Measurements from ENCODE around the gene BUB1B. TPM values are rescaled to one million over a fixed set of nuclear protein-coding genes. Genes with fewer than 3 reads are reported as not detected.

The BUB1B gene
- polyA plus RNA-seq, 1 of the 3 experiments (the other 2 are of a cell fraction), result 12.6 TPM

- H4K20me1 ChIP-seq (ENCODE audit: insufficient read depth), result peaks cover 5% of the 10 kb centered on the region; the same call in 1 of the 2 replicates
- H3K9ac ChIP-seq, result no peak overlapping the region
- peaks cover 1% of the 10 kb centered on the region for H3F3A ChIP-seq (replicated peaks; ENCODE audit: insufficient read depth)
- peaks cover 5 to 24% of the 10 kb centered on the region in 2 experiments; a peak in 2 of 4 replicates for H3K4me1 ChIP-seq (ENCODE audit: control insufficient read depth in 1 of 2, insufficient read depth in 2 of 2, low read depth in 1 of 2, low read length in 1 of 2)
- H2AFZ ChIP-seq (ENCODE audit: low read depth), result no peak overlapping the region
- no peaks in the 10 kb centered on the region for H3K36me3 ChIP-seq (replicated peaks in 1 of 2; ENCODE audit: control insufficient read depth in 1 of 2, insufficient read depth in 2 of 2, low read length in 1 of 2)
- H3K79me2 ChIP-seq (ENCODE audit: insufficient read depth), result no peaks in the 10 kb centered on the region
- no peak overlapping the region for H3K4me2 ChIP-seq
- peaks cover 15% of the 10 kb centered on the region for H3K27me3 ChIP-seq (ENCODE audit: insufficient read depth)
- 96% methylated on average over 10 of the region's 10 CpGs for WGBS (ENCODE audit: low lambda C conversion rate)
- ChIA-PET POLR2A (no interaction called here), CTCF (interaction anchor here (1.5 to 34.5 kb wide), 4 partner anchors 24 to 78 kb away, joined by 4 to 720 read pairs (median 18); no protein-coding TSS in a partner anchor)
- no peaks in the 10 kb centered on the region for H3K9me3 ChIP-seq
- H3K9me2 ChIP-seq, result no peaks in the 10 kb centered on the region
- H3K27ac ChIP-seq (ENCODE audit: low read depth in 2 of 2, low read length in 1 of 2), result no peak overlapping the region
- TF ChIP-seq GABPA (IDR thresholded peaks at IDR 0.05; ENCODE audit: low read depth) (no peak), EP300 (IDR thresholded peaks at IDR 0.05; ENCODE audit: borderline replicate concordance in 1 of 2, low read depth in 1 of 2, low read length in 1 of 2) (no peak), PBX3 (IDR thresholded peaks at IDR 0.05) (no peak), POLR2AphosphoS5 (IDR thresholded peaks at IDR 0.05; ENCODE audit: low read depth, low read length) (no peak), ZBTB33 (IDR thresholded peaks at IDR 0.05; ENCODE audit: borderline replicate concordance, low read depth) (no peak), SMC3 (IDR thresholded peaks at IDR 0.05; ENCODE audit: low read depth, low read length) (no peak), EZH2phosphoT487 (IDR thresholded peaks at IDR 0.05; ENCODE audit: borderline replicate concordance, low read depth) (no peak), MAX (IDR thresholded peaks at IDR 0.05; ENCODE audit: low read depth) (no peak)
- DNase-seq, result no peak
- no peak overlapping the region for H3K4me3 ChIP-seq (ENCODE audit: low read depth in 2 of 2, low read length in 1 of 2)
These were observed 81.3 kb downstream of the BUB1B start for GRCh38 chr15:40242213-40242599.

GRCh38 chr15:40242601-40243000 is 81.7 kb downstream of the BUB1B start:
- ChIA-PET CTCF (interaction anchor here (1.0 to 34.5 kb wide), 4 partner anchors 25 to 78 kb away, joined by 4 to 720 read pairs (median 4); no protein-coding TSS in a partner anchor), POLR2A (no interaction called here)
- H3K4me2 ChIP-seq, result no peak overlapping the region
- no peaks in the 10 kb centered on the region for H3K79me2 ChIP-seq (ENCODE audit: insufficient read depth)
- no peak overlapping the region for H2AFZ ChIP-seq (ENCODE audit: low read depth)
- no peaks in the 10 kb centered on the region for H3K9me2 ChIP-seq
- TF ChIP-seq SIN3A (IDR thresholded peaks at IDR 0.05; ENCODE audit: borderline replicate concordance, low read depth, low read length) (no peak), JUND (IDR thresholded peaks at IDR 0.05) (no peak), FOSL2 (IDR thresholded peaks at IDR 0.05; ENCODE audit: borderline replicate concordance, low read depth) (no peak), ZBTB33 (IDR thresholded peaks at IDR 0.05; ENCODE audit: borderline replicate concordance, low read depth) (no peak), MAX (IDR thresholded peaks at IDR 0.05; ENCODE audit: low read depth) (no peak), GABPA (IDR thresholded peaks at IDR 0.05; ENCODE audit: low read depth) (no peak), TCF12 (IDR thresholded peaks at IDR 0.05) (no peak), CTCF (IDR thresholded peaks at IDR 0.05) (no peak), YY1 (IDR thresholded peaks at IDR 0.05; ENCODE audit: low read depth) (no peak), NFIC (IDR thresholded peaks at IDR 0.05; ENCODE audit: borderline replicate concordance) (no peak)
- DNase-seq, result no peak
- H3K9me3 ChIP-seq, result no peaks in the 10 kb centered on the region
- no peak overlapping the region for H3K4me3 ChIP-seq (ENCODE audit: low read depth in 2 of 2, low read length in 1 of 2)
- peaks cover 5 to 24% of the 10 kb centered on the region in 2 experiments; a peak in 2 of 4 replicates for H3K4me1 ChIP-seq (ENCODE audit: control insufficient read depth in 1 of 2, insufficient read depth in 2 of 2, low read depth in 1 of 2, low read length in 1 of 2)
- no peak overlapping the region for H3K9ac ChIP-seq
- H3F3A ChIP-seq (replicated peaks; ENCODE audit: insufficient read depth), result no peaks in the 10 kb centered on the region
- H3K36me3 ChIP-seq (replicated peaks in 1 of 2; ENCODE audit: control insufficient read depth in 1 of 2, insufficient read depth in 2 of 2, low read length in 1 of 2), result no peaks in the 10 kb centered on the region
- H3K27ac ChIP-seq (ENCODE audit: low read depth in 2 of 2, low read length in 1 of 2), result no peak overlapping the region
- peaks cover 5% of the 10 kb centered on the region; the same call in 1 of the 2 replicates for H4K20me1 ChIP-seq (ENCODE audit: insufficient read depth)
- H3K27me3 ChIP-seq (ENCODE audit: insufficient read depth), result peaks cover 15% of the 10 kb centered on the region
- WGBS (ENCODE audit: low lambda C conversion rate), result 93% methylated on average over 5 of the region's 5 CpGs
